Skeletal muscle tissue (tissue), 4 donors: ENCODE measurements around the gene SVOP. TPM values are rescaled to one million over a fixed set of nuclear protein-coding genes. Genes with fewer than 3 reads are reported as not detected.

Experiments
- H3K27ac ChIP-seq: one replicate; pipeline ENCODE4 v1.7.0; 2013; ENCODE audit warnings: mild to moderate bottlenecking, low read depth, low read length, inconsistent platforms
- H3K27me3 ChIP-seq, 3 donors: one replicate each; pipeline ENCODE4 v1.7.0; 2013; ENCODE audit warnings: low read length in 3 of 3; ENCODE audit not compliant: control insufficient read depth in 3 of 3, insufficient read depth in 3 of 3
- H3K36me3 ChIP-seq, 3 donors: one replicate each; pipeline ENCODE4 v1.7.0; 2013; ENCODE audit warnings: low read length in 3 of 3; ENCODE audit not compliant: control insufficient read depth in 3 of 3, insufficient read depth in 3 of 3
- H3K4me1 ChIP-seq, 3 donors: one replicate each; pipeline ENCODE4 v1.7.0; 2013; ENCODE audit warnings: low read length in 3 of 3, mild to moderate bottlenecking in 3 of 3; ENCODE audit not compliant: control insufficient read depth in 3 of 3, insufficient read depth in 3 of 3
- H3K4me3 ChIP-seq, 3 donors: one replicate each; pipeline ENCODE4 v1.7.0; 2013; ENCODE audit warnings: low read length in 3 of 3
- H3K9ac ChIP-seq, 3 donors: one replicate each; pipeline ENCODE4 v1.7.0; 2013; ENCODE audit warnings: low read length in 3 of 3, mild to moderate bottlenecking in 3 of 3, moderate library complexity in 2 of 3, low read depth in 1 of 3
- H3K9me3 ChIP-seq, 3 donors: one replicate each; pipeline ENCODE4 v1.7.0; 2013; ENCODE audit warnings: low read length in 3 of 3; ENCODE audit not compliant: control insufficient read depth in 3 of 3
- total RNA-seq: library from RNA; depleted of rRNA; stranded (reverse); fragments of >200 nt; gene quantifications from one replicate; pipeline ENCODE4 v1.2.3, GENCODE V29; 2014
- donor health status: Osteomylitis.

SVOP gene
- total RNA-seq, 1 donor from 2014 or later = under 0.01 TPM

DNA sequence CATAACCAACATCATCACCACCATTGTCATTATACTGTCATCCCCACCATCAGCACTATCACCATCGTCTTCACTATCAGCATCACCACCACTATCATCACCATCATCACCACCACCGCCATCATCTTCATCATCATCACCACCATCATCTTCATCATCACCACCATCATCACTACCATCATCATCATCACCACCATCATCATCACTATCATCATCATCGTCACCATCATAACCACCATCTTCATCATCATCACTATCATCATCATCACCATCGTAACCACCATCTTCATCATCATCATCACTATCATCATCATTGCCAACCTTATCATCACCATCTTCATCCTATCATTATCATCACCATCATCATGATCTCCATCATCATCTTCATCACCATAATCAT is 39.0 kb downstream of the SVOP start:
- H3K9ac ChIP-seq = no peak overlapping the region
- peaks cover 0 to 5% (median 0%) of the 10 kb centered on the region in 3 donors for H3K27me3 ChIP-seq
- H3K36me3 ChIP-seq = no peaks in the 10 kb centered on the region
- H3K27ac ChIP-seq = no peak overlapping the region
- H3K4me3 ChIP-seq = no peak overlapping the region
- H3K4me1 ChIP-seq = no peaks in the 10 kb centered on the region
- H3K9me3 ChIP-seq = no peaks in the 10 kb centered on the region

GRCh38 chr12:108980831-108981618 is 39.8 kb downstream of the SVOP start:
- Histone ChIP-seq H3K27me3 (peaks cover 0 to 5% (median 0%) of the 10 kb centered on the region in 3 donors), H3K36me3 (no peaks in the 10 kb centered on the region), H3K9me3 (no peaks in the 10 kb centered on the region), H3K9ac (no peak overlapping the region), H3K27ac (no peak overlapping the region), H3K4me3 (no peak overlapping the region), H3K4me1 (no peaks in the 10 kb centered on the region)

GRCh38 chr12:108977360-108977759 is 43.5 kb downstream of the SVOP start:
- peaks cover 0 to 5% (median 0%) of the 10 kb centered on the region in 3 donors for H3K27me3 ChIP-seq
- no peaks in the 10 kb centered on the region for H3K36me3 ChIP-seq
- H3K9ac ChIP-seq = no peak overlapping the region
- H3K9me3 ChIP-seq = no peaks in the 10 kb centered on the region
- no peaks in the 10 kb centered on the region for H3K4me1 ChIP-seq
- H3K4me3 ChIP-seq = no peak overlapping the region
- H3K27ac ChIP-seq = no peak overlapping the region

GRCh38 chr12:108975024-108975593 is 45.8 kb downstream of the SVOP start:
- Histone ChIP-seq H3K9ac (no peak overlapping the region), H3K36me3 (no peaks in the 10 kb centered on the region), H3K27ac (no peak overlapping the region), H3K27me3 (peaks cover 0 to 5% (median 0%) of the 10 kb centered on the region in 3 donors), H3K4me3 (no peak overlapping the region), H3K9me3 (no peaks in the 10 kb centered on the region), H3K4me1 (no peaks in the 10 kb centered on the region)

DNA sequence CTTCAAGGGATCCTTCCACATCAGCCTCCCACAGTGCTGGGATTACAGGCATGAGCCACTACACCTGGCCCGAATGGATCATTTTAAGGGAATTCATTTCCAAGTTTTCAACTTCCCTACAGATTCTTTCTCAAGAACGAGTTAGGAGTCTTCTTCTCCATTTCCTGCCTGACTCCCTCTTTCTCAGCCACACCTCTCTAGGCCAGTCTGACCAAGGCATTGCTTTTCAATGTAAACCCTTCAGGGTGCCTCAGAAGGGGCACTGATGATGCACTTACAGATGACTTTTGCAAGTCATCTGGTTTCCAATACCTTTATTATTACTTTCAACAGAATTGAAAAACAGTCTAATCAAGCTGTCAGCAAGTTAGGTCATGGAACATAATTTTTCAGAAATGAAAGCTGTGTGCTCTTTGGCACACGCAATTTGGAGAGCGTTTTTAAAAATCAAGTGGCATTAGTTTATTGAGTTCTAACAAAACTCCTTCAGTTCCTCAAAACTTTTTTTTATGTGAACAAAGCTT is 47.2 kb downstream of the SVOP start:
- Histone ChIP-seq H3K27ac (no peak overlapping the region), H3K4me1 (no peaks in the 10 kb centered on the region), H3K9me3 (no peaks in the 10 kb centered on the region), H3K36me3 (no peaks in the 10 kb centered on the region), H3K9ac (no peak overlapping the region), H3K4me3 (no peak overlapping the region), H3K27me3 (peaks cover 0 to 5% (median 0%) of the 10 kb centered on the region in 3 donors)

DNA sequence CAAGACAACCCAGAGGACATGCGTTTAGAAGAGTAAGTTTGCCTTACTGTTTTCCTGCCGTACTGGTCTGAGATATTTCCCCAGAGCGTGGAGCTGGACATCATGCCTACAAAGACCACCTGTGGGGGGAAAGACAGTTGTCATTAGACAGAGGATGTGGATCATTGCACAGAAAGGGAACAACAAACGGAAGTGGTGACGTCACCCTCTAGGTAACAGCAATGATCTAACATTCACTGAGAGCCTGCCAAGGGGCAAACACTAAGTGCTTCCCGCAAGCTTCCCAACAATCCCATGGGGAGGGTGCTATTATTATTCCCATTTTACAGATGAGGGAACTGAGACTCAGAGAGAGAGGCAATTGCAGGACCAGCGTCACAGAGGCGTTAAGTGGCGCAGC is 48.5 kb downstream of the SVOP start:
- H3K9me3 ChIP-seq = no peaks in the 10 kb centered on the region
- H3K4me3 ChIP-seq = no peak overlapping the region
- H3K27me3 ChIP-seq = peaks cover 0 to 4% (median 0%) of the 10 kb centered on the region in 3 donors
- no peaks in the 10 kb centered on the region for H3K4me1 ChIP-seq
- H3K27ac ChIP-seq = no peak overlapping the region
- H3K9ac ChIP-seq = no peak overlapping the region
- no peaks in the 10 kb centered on the region for H3K36me3 ChIP-seq

GRCh38 chr12:108969622-108970021 is 51.2 kb downstream of the SVOP start:
- Histone ChIP-seq H3K9me3 (no peaks in the 10 kb centered on the region), H3K36me3 (no peaks in the 10 kb centered on the region), H3K9ac (no peak overlapping the region), H3K4me3 (no peak overlapping the region), H3K27me3 (no peaks in the 10 kb centered on the region), H3K4me1 (peaks cover 2 to 15% (median 11%) of the 10 kb centered on the region in 3 donors), H3K27ac (no peak overlapping the region)

DNA sequence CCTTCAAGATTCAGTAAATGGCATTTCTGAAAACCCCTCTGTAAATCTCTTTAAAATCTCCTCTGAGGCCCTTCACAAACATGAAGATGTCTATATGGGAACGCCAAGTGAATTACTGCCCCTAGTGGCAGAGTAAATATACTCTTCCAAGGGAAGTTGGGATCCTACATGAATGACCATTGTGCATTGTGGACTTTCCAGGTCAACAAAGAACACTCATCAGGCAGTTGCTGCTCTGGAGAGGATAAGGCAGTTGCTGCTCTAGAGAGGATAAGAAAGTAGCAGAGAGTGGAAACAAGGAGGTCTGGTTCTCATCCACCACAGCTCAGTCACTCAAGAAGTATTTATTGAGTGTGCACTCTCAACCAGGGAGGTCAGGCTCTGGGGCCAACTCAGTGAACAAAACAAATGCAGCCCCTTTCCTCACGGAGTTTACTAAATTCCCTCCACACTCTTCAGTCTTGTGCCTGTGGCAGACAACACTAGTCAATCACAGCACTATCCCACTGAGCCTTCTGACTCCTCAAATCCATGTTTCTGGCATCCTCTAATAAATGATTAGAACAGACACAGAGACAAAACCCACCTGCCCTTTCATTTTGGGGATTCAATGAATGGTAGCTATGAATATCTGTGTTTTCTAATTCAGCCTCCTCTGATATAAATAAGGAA is 52.9 kb downstream of the SVOP start:
- Histone ChIP-seq H3K4me1 (peaks cover 2 to 19% (median 11%) of the 10 kb centered on the region in 3 donors), H3K9me3 (no peaks in the 10 kb centered on the region), H3K4me3 (no peak overlapping the region), H3K36me3 (no peaks in the 10 kb centered on the region), H3K9ac (no peak overlapping the region), H3K27me3 (no peaks in the 10 kb centered on the region), H3K27ac (no peak overlapping the region)

GRCh38 chr12:108966378-108967151 is 54.3 kb downstream of the SVOP start:
- Histone ChIP-seq H3K27me3 (no peaks in the 10 kb centered on the region), H3K9me3 (no peaks in the 10 kb centered on the region), H3K36me3 (no peaks in the 10 kb centered on the region), H3K4me3 (peak overlapping the region; percentile 7 to 58 (median 52)), H3K27ac (peak overlapping the region; percentile 91), H3K4me1 (peaks cover 2 to 19% (median 11%) of the 10 kb centered on the region in 3 donors), H3K9ac (peak overlapping the region; percentile 20 to 74 (median 22))
